Gastrocnemius medialis (tissue), 4 donors: ENCODE results near the gene STK4. TPM values are rescaled to one million over a fixed set of nuclear protein-coding genes. Genes with fewer than 3 reads are reported as not detected.

Experiments
- ATAC-seq, 2 donors: fragments of 150-250 bp; one replicate each; pipeline ENCODE4 v1.9.1; 2016
- DNase-seq, 2 donors: peaks; one replicate each; pipeline ENCODE4 v3.0.0-alpha.2; 2019
- H3K27ac ChIP-seq, 4 donors: fragments of 200-600 bp; sonication (generic); 1 replicate in 1 of 4; 2 replicates in 3 of 4; pipeline ENCODE4 v1.5.1; 2016 to 2018; ENCODE audit warnings: mild to moderate bottlenecking in 2 of 4, moderate library complexity in 1 of 4
- H3K27me3 ChIP-seq, 3 donors: fragments of 200-600 bp; sonication (generic) in 2 of 3; 1 replicate in 1 of 3; 2 replicates in 2 of 3; pipeline versions ENCODE4 v1.5.1 to v1.6.0; 2016 to 2019; ENCODE audit warnings: mild to moderate bottlenecking in 1 of 3, moderate library complexity in 1 of 3
- H3K36me3 ChIP-seq, 2 donors: fragments of 200-600 bp; sonication (generic) in 1 of 2; one replicate each; pipeline ENCODE4 v1.5.1; 2017 to 2018
- H3K4me1 ChIP-seq, 2 donors: fragments of 200-600 bp; sonication (generic) in 1 of 2; one replicate each; pipeline ENCODE4 v1.5.1; 2016 to 2017; ENCODE audit warnings: mild to moderate bottlenecking in 2 of 2
- H3K4me3 ChIP-seq, 4 donors: fragments of 200-600 bp; sonication (generic) in 3 of 4; 1 replicate in 1 of 4; 2 replicates in 3 of 4; pipeline ENCODE4 v1.5.1; 2016 to 2019; ENCODE audit warnings: mild to moderate bottlenecking in 2 of 4
- H3K9me3 ChIP-seq, 3 donors: fragments of 200-600 bp; sonication (generic) in 2 of 3; 1 replicate in 1 of 3; 2 replicates in 2 of 3; pipeline ENCODE4 v1.5.1; 2016 to 2019
- POLR2A ChIP-seq, 2 donors: fragments of 450-650 bp; IDR thresholded peaks; one replicate each; pipeline ENCODE4 v1.6.1; 2017; ENCODE audit warnings: antibody characterized with exemption in 2 of 2, mild to moderate bottlenecking in 2 of 2, moderate library complexity in 2 of 2
- in situ Hi-C, 4 donors: fragments of 200-750 bp; cut with MboI; loops; one replicate each; pipeline versions ENCODE4 v1.15.0 to v1.8.0; 2017; ENCODE audit warnings: low sequenced_read_pairs in 4 of 4
- intact Hi-C: fragments of 100-400 bp; cut with DNase I; formaldehyde crosslinking; loops from one replicate; pipeline ENCODE4 v1.15.1; 2023; ENCODE audit warnings: low total_unique reads
- total RNA-seq, 4 donors: library from RNA; depleted of rRNA; stranded (reverse); fragments of >200 nt; gene quantifications; one replicate each; pipeline versions ENCODE4 v1.1.0 to v1.2.3, GENCODE V29; 2016
- TF ChIP-seq, protein P1 (sequence below), 5 experiments: fragments of 450-650 bp in 3 of 5; fragments of 200-600 bp in 2 of 5; sonication (generic) in 2 of 5; IDR thresholded peaks in 4 of 5; conservative IDR thresholded peaks in 1 of 5; 1 replicate in 4 of 5; 2 replicates in 1 of 5; pipeline ENCODE4 v1.5.1; 2016 to 2019; ENCODE audit warnings: antibody characterized with exemption in 5 of 5, mild to moderate bottlenecking in 3 of 5, moderate library complexity in 3 of 5

STK4 gene
- total RNA-seq, 4 donors from 2014 or later, result 4.5 to 6.4 (median 5.5) TPM

DNA sequence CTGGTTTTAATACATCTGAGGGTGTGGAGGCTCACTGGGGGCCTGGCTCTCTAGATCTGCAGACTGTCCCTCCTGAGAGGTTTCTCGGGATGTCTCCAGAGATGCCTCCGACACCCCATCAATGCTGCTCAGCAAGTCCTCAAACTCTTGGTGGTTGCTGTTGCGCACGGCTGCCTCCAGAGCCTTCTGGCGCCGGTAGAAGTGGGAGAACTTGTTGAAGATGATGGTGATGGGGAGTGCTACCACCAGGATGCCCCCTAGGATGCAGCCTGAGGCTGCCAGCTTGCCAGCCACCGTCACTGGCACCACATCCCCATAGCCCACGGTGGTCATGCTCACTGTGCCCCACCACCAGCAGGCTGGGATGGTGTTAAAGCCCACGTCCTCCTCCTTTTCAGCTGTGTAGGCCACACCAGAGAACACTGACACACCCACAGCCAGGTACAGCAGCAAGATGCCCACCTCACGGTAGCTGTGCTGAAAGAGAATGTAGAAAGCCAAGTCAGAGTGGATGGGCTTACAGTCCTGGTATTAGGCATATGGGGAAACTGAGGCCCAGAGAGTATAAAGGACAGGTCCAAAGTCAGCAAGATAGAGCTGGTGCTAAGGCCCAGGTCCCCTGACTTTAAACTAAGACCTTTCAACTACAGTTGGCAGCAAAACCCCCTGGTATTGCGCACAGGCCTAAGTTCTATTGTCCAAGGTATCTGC, 128.7 kb downstream of the STK4 start:
- ATAC-seq (no peak), DNase-seq (no peak)
- Histone ChIP-seq H3K9me3 (no peaks in the 10 kb centered on the region), H3K27me3 (peaks cover 34 to 39% (median 37%) of the 10 kb centered on the region in 3 donors), H3K4me1 (no peaks in the 10 kb centered on the region), H3K4me3 (no peak overlapping the region), H3K36me3 (no peaks in the 10 kb centered on the region), H3K27ac (no peak overlapping the region)
- TF ChIP-seq, protein P1, sequence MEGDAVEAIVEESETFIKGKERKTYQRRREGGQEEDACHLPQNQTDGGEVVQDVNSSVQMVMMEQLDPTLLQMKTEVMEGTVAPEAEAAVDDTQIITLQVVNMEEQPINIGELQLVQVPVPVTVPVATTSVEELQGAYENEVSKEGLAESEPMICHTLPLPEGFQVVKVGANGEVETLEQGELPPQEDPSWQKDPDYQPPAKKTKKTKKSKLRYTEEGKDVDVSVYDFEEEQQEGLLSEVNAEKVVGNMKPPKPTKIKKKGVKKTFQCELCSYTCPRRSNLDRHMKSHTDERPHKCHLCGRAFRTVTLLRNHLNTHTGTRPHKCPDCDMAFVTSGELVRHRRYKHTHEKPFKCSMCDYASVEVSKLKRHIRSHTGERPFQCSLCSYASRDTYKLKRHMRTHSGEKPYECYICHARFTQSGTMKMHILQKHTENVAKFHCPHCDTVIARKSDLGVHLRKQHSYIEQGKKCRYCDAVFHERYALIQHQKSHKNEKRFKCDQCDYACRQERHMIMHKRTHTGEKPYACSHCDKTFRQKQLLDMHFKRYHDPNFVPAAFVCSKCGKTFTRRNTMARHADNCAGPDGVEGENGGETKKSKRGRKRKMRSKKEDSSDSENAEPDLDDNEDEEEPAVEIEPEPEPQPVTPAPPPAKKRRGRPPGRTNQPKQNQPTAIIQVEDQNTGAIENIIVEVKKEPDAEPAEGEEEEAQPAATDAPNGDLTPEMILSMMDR (IDR thresholded peaks at IDR 0.05 in 4 of 5, conservative IDR thresholded peaks at IDR 0.05 in 1 of 5), result no peak
- no peak for TF ChIP-seq POLR2A (IDR thresholded peaks at IDR 0.05)
- in situ Hi-C loops, result loop anchor here in 2 of 4 donors (10.0 kb wide), 1 partner anchor 50 kb away; no protein-coding TSS in a partner anchor
- intact Hi-C loops, result loop anchor here (1.0 to 10.0 kb wide), 2 partner anchors 51 to 80 kb away; no protein-coding TSS in a partner anchor

DNA sequence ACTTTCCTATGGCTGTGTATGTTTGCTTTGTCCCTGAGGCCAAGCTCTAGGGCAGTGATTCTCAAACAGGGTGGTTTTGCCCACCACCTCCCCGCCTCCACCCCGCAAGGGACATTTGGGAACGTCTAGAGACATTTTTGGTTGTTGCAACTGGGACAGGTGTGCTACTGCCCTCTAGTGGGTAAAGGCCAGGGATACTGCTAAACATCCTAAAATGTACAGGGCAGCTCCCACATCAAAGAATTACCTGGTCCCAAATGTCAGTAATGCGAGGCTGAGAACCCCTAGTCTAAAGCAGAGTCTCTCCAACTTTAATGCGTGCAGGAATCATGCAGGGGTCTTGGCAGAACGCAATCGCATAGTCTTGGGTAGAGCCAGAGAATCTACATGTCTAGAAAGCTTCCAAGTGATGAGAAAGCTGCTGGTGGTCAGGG, 129.5 kb downstream of the STK4 start:
- H3K36me3 ChIP-seq, result no peaks in the 10 kb centered on the region
- in situ Hi-C loops, result loop anchor here in 2 of 4 donors (10.0 kb wide), 1 partner anchor 51 kb away; no protein-coding TSS in a partner anchor
- ATAC-seq, result peak; percentile 20 to 81
- no peak overlapping the region for H3K4me3 ChIP-seq
- H3K27me3 ChIP-seq, result peaks cover 42 to 47% (median 43%) of the 10 kb centered on the region in 3 donors
- DNase-seq, result peak; percentile 10 to 22
- H3K27ac ChIP-seq, result no peak overlapping the region
- no peaks in the 10 kb centered on the region for H3K4me1 ChIP-seq
- TF ChIP-seq, protein P1 (IDR thresholded peaks at IDR 0.05 in 4 of 5, conservative IDR thresholded peaks at IDR 0.05 in 1 of 5), result peak; percentile 39 to 72 (median 50)
- TF ChIP-seq POLR2A (IDR thresholded peaks at IDR 0.05), result no peak
- intact Hi-C loops, result loop anchor here (1.0 to 10.0 kb wide), 2 partner anchors 52 to 81 kb away; no protein-coding TSS in a partner anchor
- H3K9me3 ChIP-seq, result no peaks in the 10 kb centered on the region

DNA sequence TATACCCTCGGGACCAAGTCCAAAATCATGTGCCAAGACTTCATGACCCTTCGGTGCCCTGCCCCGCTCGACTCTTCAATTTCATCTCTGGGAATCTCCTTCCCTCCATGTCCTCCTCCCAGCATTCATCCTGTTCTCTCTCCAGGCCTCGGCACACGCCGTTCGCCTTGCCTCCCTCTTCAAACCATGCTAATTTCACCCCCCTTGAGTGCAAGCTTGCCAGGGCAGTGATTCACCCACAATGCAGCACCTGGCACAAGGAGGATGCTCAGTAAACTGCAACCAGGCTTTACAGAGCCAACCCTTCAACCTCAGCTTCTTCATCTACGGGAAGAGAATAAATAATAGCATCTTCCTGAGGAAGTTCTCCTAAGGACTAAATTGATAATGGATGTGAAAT, 130.5 kb downstream of the STK4 start:
- Histone ChIP-seq H3K27me3 (peaks cover 46 to 56% (median 49%) of the 10 kb centered on the region in 3 donors), H3K4me3 (no peak overlapping the region), H3K4me1 (no peaks in the 10 kb centered on the region), H3K9me3 (no peaks in the 10 kb centered on the region), H3K27ac (no peak overlapping the region), H3K36me3 (no peaks in the 10 kb centered on the region)
- no peak for DNase-seq
- intact Hi-C loops (loop anchor here (10.0 kb wide), 1 partner anchor 82 kb away; no protein-coding TSS in a partner anchor), in situ Hi-C loops (loop anchor here in 2 of 4 donors (10.0 kb wide), 1 partner anchor 52 kb away; no protein-coding TSS in a partner anchor)
- no peak for ATAC-seq
- TF ChIP-seq POLR2A (IDR thresholded peaks at IDR 0.05), result no peak
- TF ChIP-seq, protein P1 (IDR thresholded peaks at IDR 0.05 in 4 of 5, conservative IDR thresholded peaks at IDR 0.05 in 1 of 5), result no peak

DNA sequence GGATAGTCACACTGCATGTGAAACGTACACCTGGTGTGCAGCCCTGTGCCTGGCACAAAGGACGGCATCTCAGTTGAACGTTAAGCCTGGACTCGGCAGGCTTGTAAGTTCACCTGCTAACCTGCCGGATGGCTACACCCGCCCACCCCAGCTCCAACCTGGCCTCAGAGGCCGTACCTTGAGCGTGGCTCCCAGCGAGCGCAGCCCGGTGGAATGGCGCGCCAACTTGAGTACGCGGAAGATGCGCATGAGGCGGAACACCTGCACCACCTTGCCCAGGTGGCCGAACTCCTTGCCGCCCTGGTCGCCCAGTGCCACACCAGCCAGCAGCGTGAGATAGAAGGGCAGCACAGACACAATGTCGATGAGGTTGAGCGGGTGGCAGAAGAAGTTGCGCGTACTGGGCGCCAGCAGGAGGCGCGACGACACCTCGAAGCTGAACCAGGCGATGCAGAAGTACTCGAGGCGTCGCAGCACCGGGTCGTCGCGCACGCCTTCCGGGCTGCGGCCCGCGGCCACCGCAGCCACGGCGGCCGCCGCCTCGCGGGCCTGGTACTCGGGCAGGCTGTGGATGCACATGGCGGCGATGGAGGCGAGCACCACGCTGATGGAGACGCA, 131.3 kb downstream of the STK4 start:
- intact Hi-C loops (loop anchor here (10.0 kb wide), 1 partner anchor 83 kb away; no protein-coding TSS in a partner anchor), in situ Hi-C loops (loop anchor here in 2 of 4 donors (10.0 kb wide), 1 partner anchor 53 kb away; no protein-coding TSS in a partner anchor)
- Histone ChIP-seq H3K4me3 (no peak overlapping the region), H3K27ac (no peak overlapping the region), H3K4me1 (no peaks in the 10 kb centered on the region), H3K27me3 (peaks cover 46 to 56% (median 49%) of the 10 kb centered on the region in 3 donors), H3K9me3 (no peaks in the 10 kb centered on the region), H3K36me3 (no peaks in the 10 kb centered on the region)
- TF ChIP-seq, protein P1 (IDR thresholded peaks at IDR 0.05 in 4 of 5, conservative IDR thresholded peaks at IDR 0.05 in 1 of 5), result peak in 1 of 5 experiments; percentile 10
- TF ChIP-seq POLR2A (IDR thresholded peaks at IDR 0.05), result no peak
- DNase-seq (no peak), ATAC-seq (no peak)
